Measurements from ENCODE around the gene GALM. TPM values are rescaled to one million over a fixed set of nuclear protein-coding genes. Genes with fewer than 3 reads are reported as not detected.

GALM gene
- total and polyA plus RNA-seq, 4 donors: 20.5 to 32.8 (median 26.1) TPM

DNA sequence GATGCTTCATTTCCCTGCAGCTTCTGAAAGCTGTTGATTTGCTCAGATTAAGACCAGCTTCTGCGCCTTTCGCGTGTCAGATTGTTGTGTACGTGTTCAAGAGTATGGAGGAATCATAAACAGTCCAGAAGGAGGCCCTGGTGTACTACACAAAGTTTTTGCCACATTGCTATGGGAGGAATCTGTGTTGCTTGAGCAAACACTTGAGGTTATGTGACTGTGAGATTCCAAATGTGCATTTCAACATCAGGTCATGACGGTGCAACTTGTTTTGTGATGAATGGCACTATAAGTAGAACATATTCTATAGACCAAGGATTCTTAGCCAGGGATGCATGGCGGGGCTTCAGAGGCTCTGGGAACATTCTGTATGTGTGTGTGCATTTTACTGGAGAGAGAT lies 50.3 kb downstream of the GALM start:
- Histone ChIP-seq H3K36me3 (ENCODE audit: control insufficient read depth in 4 of 4, insufficient read depth in 3 of 4, low read depth in 1 of 4, low read length in 3 of 4) (peaks cover 3 to 16% (median 5%) of the 10 kb centered on the region in 4 donors), H3K9ac (ENCODE audit: low read depth in 1 of 2, low read length in 2 of 2) (no peak overlapping the region), H3K9me3 (ENCODE audit: control insufficient read depth in 4 of 4, low read length in 3 of 4) (no peaks in the 10 kb centered on the region), H3K27me3 (ENCODE audit: control insufficient read depth in 4 of 4, insufficient read depth in 4 of 4, low read length in 3 of 4) (no peaks in the 10 kb centered on the region), H3K4me3 (ENCODE audit: low read depth in 1 of 3, low read length in 3 of 3) (no peak overlapping the region), H3K4me1 (ENCODE audit: control insufficient read depth in 4 of 4, insufficient read depth in 4 of 4, low read length in 3 of 4) (peaks cover 0 to 2% (median 0%) of the 10 kb centered on the region in 4 donors), H3K27ac (ENCODE audit: low read depth in 1 of 2, low read length in 2 of 2) (no peak overlapping the region)
- TF ChIP-seq SP1 (IDR thresholded peaks at IDR 0.05) (no peak), GABPA (IDR thresholded peaks at IDR 0.05 in 1 of 2, conservative IDR thresholded peaks at IDR 0.05 in 1 of 2) (no peak), NR2F2 (IDR thresholded peaks at IDR 0.05) (no peak)
- TF ChIP-seq, protein P1, sequence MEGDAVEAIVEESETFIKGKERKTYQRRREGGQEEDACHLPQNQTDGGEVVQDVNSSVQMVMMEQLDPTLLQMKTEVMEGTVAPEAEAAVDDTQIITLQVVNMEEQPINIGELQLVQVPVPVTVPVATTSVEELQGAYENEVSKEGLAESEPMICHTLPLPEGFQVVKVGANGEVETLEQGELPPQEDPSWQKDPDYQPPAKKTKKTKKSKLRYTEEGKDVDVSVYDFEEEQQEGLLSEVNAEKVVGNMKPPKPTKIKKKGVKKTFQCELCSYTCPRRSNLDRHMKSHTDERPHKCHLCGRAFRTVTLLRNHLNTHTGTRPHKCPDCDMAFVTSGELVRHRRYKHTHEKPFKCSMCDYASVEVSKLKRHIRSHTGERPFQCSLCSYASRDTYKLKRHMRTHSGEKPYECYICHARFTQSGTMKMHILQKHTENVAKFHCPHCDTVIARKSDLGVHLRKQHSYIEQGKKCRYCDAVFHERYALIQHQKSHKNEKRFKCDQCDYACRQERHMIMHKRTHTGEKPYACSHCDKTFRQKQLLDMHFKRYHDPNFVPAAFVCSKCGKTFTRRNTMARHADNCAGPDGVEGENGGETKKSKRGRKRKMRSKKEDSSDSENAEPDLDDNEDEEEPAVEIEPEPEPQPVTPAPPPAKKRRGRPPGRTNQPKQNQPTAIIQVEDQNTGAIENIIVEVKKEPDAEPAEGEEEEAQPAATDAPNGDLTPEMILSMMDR (IDR thresholded peaks at IDR 0.05; ENCODE audit: low read depth, low read length, missing input control): no peak
- DNase-seq (ENCODE audit: low spot score): no peak
- WGBS: 87% methylated on average over 6 of the region's 6 CpGs

GRCh38 chr2:38718601-38719000 lies 52.7 kb downstream of the GALM start:
- TF ChIP-seq YY1 (IDR thresholded peaks at IDR 0.05): no peak
- TF ChIP-seq, protein P1 (IDR thresholded peaks at IDR 0.05; ENCODE audit: low read depth, low read length, missing input control): no peak
- TF ChIP-seq ATF3 (IDR thresholded peaks at IDR 0.05): no peak
- no peak for TF ChIP-seq JUND (IDR thresholded peaks at IDR 0.05)
- no peak for TF ChIP-seq MAX (IDR thresholded peaks at IDR 0.05)
- TF ChIP-seq HNF4A (conservative IDR thresholded peaks at IDR 0.05): no peak
- TF ChIP-seq SP1 (IDR thresholded peaks at IDR 0.05): no peak
- TF ChIP-seq EGR1 (IDR thresholded peaks at IDR 0.05; ENCODE audit: low read depth in 2 of 2): no peak
- TF ChIP-seq NR2F2 (IDR thresholded peaks at IDR 0.05): no peak
- no peak for TF ChIP-seq GABPA (IDR thresholded peaks at IDR 0.05 in 1 of 2, conservative IDR thresholded peaks at IDR 0.05 in 1 of 2)
- no peak for TF ChIP-seq REST (IDR thresholded peaks at IDR 0.05)
- TF ChIP-seq TAF1 (conservative IDR thresholded peaks at IDR 0.05): no peak
- no peak for TF ChIP-seq HNF4G (IDR thresholded peaks at IDR 0.05)
- TF ChIP-seq RXRA (IDR thresholded peaks at IDR 0.05): no peak
- TF ChIP-seq FOXA1 (IDR thresholded peaks at IDR 0.05): no peak
- no peak for TF ChIP-seq RAD21 (IDR thresholded peaks at IDR 0.05)
- no peak for TF ChIP-seq ZBTB33 (IDR thresholded peaks at IDR 0.05)
- TF ChIP-seq FOXA2 (IDR thresholded peaks at IDR 0.05): no peak
- peaks cover 0 to 5% (median 2%) of the 10 kb centered on the region in 4 donors for H3K36me3 ChIP-seq (ENCODE audit: control insufficient read depth in 4 of 4, insufficient read depth in 3 of 4, low read depth in 1 of 4, low read length in 3 of 4)
- H3K27me3 ChIP-seq (ENCODE audit: control insufficient read depth in 4 of 4, insufficient read depth in 4 of 4, low read length in 3 of 4): no peaks in the 10 kb centered on the region
- no peak for DNase-seq (ENCODE audit: low spot score)
- H3K9ac ChIP-seq (ENCODE audit: low read depth in 1 of 2, low read length in 2 of 2): no peak overlapping the region
- H3K4me1 ChIP-seq (ENCODE audit: control insufficient read depth in 4 of 4, insufficient read depth in 4 of 4, low read length in 3 of 4): peaks cover 0 to 17% (median 15%) of the 10 kb centered on the region in 4 donors
- H3K4me3 ChIP-seq (ENCODE audit: low read depth in 1 of 3, low read length in 3 of 3): no peak overlapping the region
- H3K9me3 ChIP-seq (ENCODE audit: control insufficient read depth in 4 of 4, low read length in 3 of 4): no peaks in the 10 kb centered on the region
- WGBS: 92% methylated on average over 4 of the region's 4 CpGs
- no peak overlapping the region for H3K27ac ChIP-seq (ENCODE audit: low read depth in 1 of 2, low read length in 2 of 2)

All from liver (tissue), 9 donors.